Keratinocyte (primary cell): ENCODE measurements around the gene LY9. TPM values are rescaled to one million over a fixed set of nuclear protein-coding genes. Genes with fewer than 3 reads are reported as not detected.
"Not testable (repeated sequence)": the region's sequence is repeated elsewhere in the genome, so short reads cannot be mapped to it uniquely, and the experiment has no call there.

Source experiments
- DNase-seq: peaks from one replicate; pipeline ENCODE4 v3.0.0-alpha.2; 2011; ENCODE audit warnings: low read depth, missing footprints, low spot score
- FAIRE-seq: peaks from 2 replicates; lab custom pipeline; 2011; peaks lifted over from hg19 to GRCh38; lab: Jason Lieb, UNC
- H2AFZ ChIP-seq: 2 replicates; pipeline ENCODE4 v1.6.0; 2012; ENCODE audit warnings: low read length, control low read depth, inconsistent platforms; ENCODE audit not compliant: control insufficient read depth
- H3K27ac ChIP-seq: 2 replicates; pipeline ENCODE4 v1.5.1; 2011; ENCODE audit warnings: low read length; ENCODE audit not compliant: control insufficient read depth, insufficient read depth
- H3K27me3 ChIP-seq: 3 replicates; pipeline ENCODE4 v1.6.0; 2011; ENCODE audit warnings: low read length; ENCODE audit not compliant: control insufficient read depth, insufficient read depth; ENCODE audit errors: extremely low read depth
- H3K36me3 ChIP-seq, 2 experiments: 2 replicates in 1 of 2; 3 replicates in 1 of 2; pipeline ENCODE4 v1.5.1; 2011; ENCODE audit warnings: low read length in 2 of 2, mild to moderate bottlenecking in 1 of 2; ENCODE audit not compliant: control insufficient read depth in 2 of 2, insufficient read depth in 2 of 2; ENCODE audit errors: extremely low read depth in 1 of 2
- H3K4me1 ChIP-seq: 3 replicates; pipeline ENCODE4 v1.5.1; 2011; ENCODE audit warnings: low read length; ENCODE audit not compliant: control insufficient read depth, insufficient read depth; ENCODE audit errors: extremely low read depth
- H3K4me2 ChIP-seq: 3 replicates; pipeline ENCODE4 v1.6.0; 2011; ENCODE audit warnings: low read depth, low read length; ENCODE audit not compliant: control insufficient read depth, insufficient read depth; ENCODE audit errors: extremely low read depth
- H3K4me3 ChIP-seq, 3 experiments: fragments of 200-600 bp in 1 of 3; sonication (generic) in 1 of 3; 2 replicates in 2 of 3; 3 replicates in 1 of 3; pipeline ENCODE4 v1.5.1; 2011 to 2016; ENCODE audit warnings: low read length in 3 of 3, mild to moderate bottlenecking in 3 of 3, control low read depth in 2 of 3, inconsistent platforms in 1 of 3, low read depth in 1 of 3, mixed read lengths in 1 of 3, mixed run types in 1 of 3, moderate library complexity in 1 of 3; ENCODE audit not compliant: control insufficient read depth in 2 of 3, insufficient read depth in 2 of 3; ENCODE audit errors: extremely low read depth in 1 of 3
- H3K79me2 ChIP-seq: 2 replicates; pipeline ENCODE4 v1.6.0; 2012; ENCODE audit warnings: low read length; ENCODE audit not compliant: control insufficient read depth, insufficient read depth
- H3K9ac ChIP-seq: 3 replicates; pipeline ENCODE4 v1.6.0; 2011; ENCODE audit warnings: low read length; ENCODE audit not compliant: control insufficient read depth, insufficient read depth; ENCODE audit errors: extremely low read depth
- H3K9me1 ChIP-seq: 3 replicates; pipeline ENCODE4 v1.6.0; 2011; ENCODE audit warnings: low read length; ENCODE audit not compliant: control insufficient read depth, insufficient read depth; ENCODE audit errors: extremely low read depth
- H3K9me3 ChIP-seq: 2 replicates; pipeline ENCODE4 v1.5.1; 2012; ENCODE audit warnings: low read depth, low read length; ENCODE audit not compliant: control insufficient read depth
- H4K20me1 ChIP-seq: 3 replicates; pipeline ENCODE4 v1.6.0; 2011; ENCODE audit warnings: low read length; ENCODE audit not compliant: control insufficient read depth, insufficient read depth; ENCODE audit errors: extremely low read depth
- CTCF ChIP-seq, 3 experiments: IDR thresholded peaks in 1 of 3; conservative IDR thresholded peaks in 1 of 3; optimal IDR thresholded peaks in 1 of 3; 2 replicates in 2 of 3; 3 replicates in 1 of 3; pipeline versions ENCODE3 to v1.5.1; 2011; ENCODE audit warnings: low read length in 3 of 3, mild to moderate bottlenecking in 3 of 3, moderate library complexity in 2 of 3, control low read depth in 1 of 3, inconsistent platforms in 1 of 3; ENCODE audit not compliant: insufficient read depth in 2 of 3; ENCODE audit errors: extremely low read depth in 1 of 3
- EZH2 ChIP-seq: IDR thresholded peaks from one replicate; pipeline ENCODE4 v1.6.1; 2012; ENCODE audit warnings: inconsistent platforms, mild to moderate bottlenecking, low read length, moderate library complexity
- dilution Hi-C: fragments of 300-500 bp; cut with MboI; formaldehyde crosslinking; loops from one replicate; pipeline ENCODE4 v1.7.0; 2020; ENCODE audit warnings: low sequenced_read_pairs; ENCODE audit not compliant: extremely low pct_ligation_motif_present
- polyA plus RNA-seq, 5 experiments: library from polyadenylated mRNA; depleted of rRNA in 3 of 5; stranded (reverse) in 3 of 5; stranded (forward) in 1 of 5; unstranded in 1 of 5; fragments of >200 nt; gene quantifications; 1 replicate in 1 of 5; 2 replicates in 3 of 5; 3 replicates in 1 of 5; pipeline versions ENCODE4 v1.2.1 to v1.2.3, GENCODE V29; 2011 to 2012; ENCODE audit warnings: missing spikeins in 2 of 5, low read depth in 1 of 5, low replicate concordance in 1 of 5

Gene LY9
- polyA plus RNA-seq, 1 donor (not counting 4 experiments of a cell fraction or from before 2014, with no cell fraction given) = not detected

- dilution Hi-C loops = no loop called here
- H3K4me3 ChIP-seq = no peak overlapping the region
- DNase-seq (no peak), FAIRE-seq (no peak)
- no peak overlapping the region for H2AFZ ChIP-seq
- no peaks in the 10 kb centered on the region for H3K9me1 ChIP-seq
- no peaks in the 10 kb centered on the region for H3K79me2 ChIP-seq
- H3K9ac ChIP-seq = no peak overlapping the region
- TF ChIP-seq EZH2 = no peak
- TF ChIP-seq CTCF (optimal IDR thresholded peaks at IDR 0.05 in 1 of 3, IDR thresholded peaks at IDR 0.05 in 1 of 3, conservative IDR thresholded peaks at IDR 0.05 in 1 of 3; ENCODE audit: extremely low read depth in 1 of 3, insufficient read depth in 2 of 3, low read length in 3 of 3) = no peak
- H3K27me3 ChIP-seq = no peaks in the 10 kb centered on the region
- no peak overlapping the region for H3K4me2 ChIP-seq
- no peaks in the 10 kb centered on the region for H3K9me3 ChIP-seq
- H3K27ac ChIP-seq = no peak overlapping the region
- no peaks in the 10 kb centered on the region for H4K20me1 ChIP-seq
- no peaks in the 10 kb centered on the region for H3K4me1 ChIP-seq
- H3K36me3 ChIP-seq = no peaks in the 10 kb centered on the region
These were observed 70.2 kb downstream of the LY9 start for GRCh38 chr1:160866001-160866694.

GRCh38 chr1:160866695-160867260 is 70.8 kb downstream of the LY9 start:
- Histone ChIP-seq H3K4me1 (no peaks in the 10 kb centered on the region), H2AFZ (no peak overlapping the region), H3K9me3 (no peaks in the 10 kb centered on the region), H3K79me2 (no peaks in the 10 kb centered on the region), H3K9ac (no peak overlapping the region), H3K27me3 (no peaks in the 10 kb centered on the region), H3K9me1 (no peaks in the 10 kb centered on the region), H3K36me3 (no peaks in the 10 kb centered on the region), H3K27ac (no peak overlapping the region), H3K4me3 (no peak overlapping the region), H4K20me1 (no peaks in the 10 kb centered on the region), H3K4me2 (no peak overlapping the region)
- FAIRE-seq = no peak
- dilution Hi-C loops = no loop called here
- no peak for DNase-seq
- TF ChIP-seq CTCF (optimal IDR thresholded peaks at IDR 0.05 in 1 of 3, IDR thresholded peaks at IDR 0.05 in 1 of 3, conservative IDR thresholded peaks at IDR 0.05 in 1 of 3; ENCODE audit: extremely low read depth in 1 of 3, insufficient read depth in 2 of 3, low read length in 3 of 3) (no peak), EZH2 (no peak)

- FAIRE-seq, H3K27me3 ChIP-seq, H2AFZ ChIP-seq, H3K79me2 ChIP-seq, H3K36me3 ChIP-seq, H3K9ac ChIP-seq, dilution Hi-C loops, H3K4me3 ChIP-seq, H3K4me2 ChIP-seq, H3K9me3 ChIP-seq, DNase-seq, H3K27ac ChIP-seq, H3K4me1 ChIP-seq, H4K20me1 ChIP-seq, H3K9me1 ChIP-seq: not testable (repeated sequence)
These were observed 71.7 kb downstream of the LY9 start for GRCh38 chr1:160867651-160868050.
